A549 (cell line): ENCODE data around the gene FBXO38. TPM values are rescaled to one million over a fixed set of nuclear protein-coding genes. Genes with fewer than 3 reads are reported as not detected.

Source experiments
- ATAC-seq, 2 experiments: fragments of 200-7000 bp in 1 of 2; fragments of >200 bp in 1 of 2; cut with Nextera tagmentation in 1 of 2; cut with Tn5 transposase in 1 of 2; 3 replicates each; pipeline versions ENCODE4 v1.8.0 to v1.9.1; 2018 to 2020; ENCODE audit warnings: mild to moderate bottlenecking in 1 of 2, moderate library complexity in 1 of 2
- CTCF ChIA-PET: fragments of 300-600 bp; sonication (Branson Sonifier 250); formaldehyde crosslinking; extraction: SDS; loops from one replicate; lab custom pipeline; 2021; ENCODE audit warnings: antibody characterized with exemption, inconsistent platforms; lab: Yijun Ruan, JAX
- POLR2A ChIA-PET: fragments of 350-600 bp; formaldehyde crosslinking; extraction: SDS; loops from one replicate; lab custom pipeline; 2021; ENCODE audit warnings: antibody characterized with exemption, inconsistent platforms; lab: Yijun Ruan, JAX
- DNase-seq, 2 experiments: peaks; one replicate each; pipeline versions ENCODE4 v3.0.0 to v3.0.0-alpha.2; 2011 to 2016; ENCODE audit warnings: low read depth in 1 of 2, low spot score in 1 of 2
- FAIRE-seq: peaks from 2 replicates; lab custom pipeline; 2011; peaks lifted over from hg19 to GRCh38; lab: Jason Lieb, UNC
- H3K27ac ChIP-seq, 2 experiments: fragments of >200 bp; sonication (Bioruptor Twin); formaldehyde crosslinking; 3 replicates each; pipeline ENCODE4 v1.5.1; 2016 to 2017
- H3K4me1 ChIP-seq: fragments of >200 bp; sonication (Bioruptor Twin); formaldehyde crosslinking; 3 replicates; pipeline ENCODE4 v1.6.1; 2016
- H3K4me2 ChIP-seq: fragments of >200 bp; sonication (Bioruptor Twin); formaldehyde crosslinking; 3 replicates; pipeline ENCODE4 v1.6.1; 2016
- H3K4me3 ChIP-seq: fragments of >200 bp; sonication (Bioruptor Twin); formaldehyde crosslinking; 3 replicates; pipeline ENCODE4 v1.5.1; 2016
- H3K9me3 ChIP-seq: fragments of >200 bp; sonication (Bioruptor Twin); formaldehyde crosslinking; 3 replicates; pipeline ENCODE4 v1.6.1; 2016
- CBX2 ChIP-seq: fragments of 200-600 bp; sonication (generic); IDR thresholded peaks from 2 replicates; pipeline ENCODE4 v1.6.1; 2016; ENCODE audit warnings: low read depth, mild to moderate bottlenecking, borderline replicate concordance
- CBX8 ChIP-seq: fragments of 200-600 bp; sonication (generic); IDR thresholded peaks from 2 replicates; pipeline ENCODE4 v1.6.1; 2016
- CHD2 ChIP-seq: fragments of 150-350 bp; IDR thresholded peaks from 2 replicates; pipeline ENCODE4 v1.6.1; 2014; ENCODE audit warnings: low read length; ENCODE audit not compliant: partially characterized antibody
- EHMT2 ChIP-seq: fragments of 200-600 bp; sonication (generic); IDR thresholded peaks from 2 replicates; pipeline ENCODE4 v1.6.1; 2016; ENCODE audit warnings: antibody characterized with exemption, low read depth, mild to moderate bottlenecking, moderate library complexity
- EP300 ChIP-seq, 2 experiments: fragments of >200 bp; sonication (Bioruptor Twin); formaldehyde crosslinking; IDR thresholded peaks; 2 replicates in 1 of 2; 3 replicates in 1 of 2; pipeline ENCODE4 v1.6.1; 2016 to 2017
- FOSB ChIP-seq: fragments of 250-450 bp; sonication (Bioruptor Pico); IDR thresholded peaks from 2 replicates; pipeline ENCODE4 v1.5.0; 2020; ENCODE audit warnings: mild to moderate bottlenecking, moderate library complexity
- FOSL2 ChIP-seq, 2 experiments: fragments of 450-650 bp in 1 of 2; fragments of >200 bp in 1 of 2; sonication (Bioruptor Twin) in 1 of 2; formaldehyde crosslinking; IDR thresholded peaks; 2 replicates each; pipeline versions ENCODE4 v1.5.0 to v1.6.1; 2016 to 2020; ENCODE audit warnings: mild to moderate bottlenecking in 1 of 2, moderate library complexity in 1 of 2
- GATA3 ChIP-seq: IDR thresholded peaks from 2 replicates; pipeline ENCODE4 v1.6.1; 2012; ENCODE audit warnings: borderline replicate concordance
- HEYL ChIP-seq: fragments of 250-450 bp; sonication (Bioruptor Pico); IDR thresholded peaks from 2 replicates; pipeline ENCODE4 v1.8.0; 2021; ENCODE audit warnings: mild to moderate bottlenecking, moderate library complexity
- HOXB13 ChIP-seq: fragments of 250-450 bp; sonication (Bioruptor Pico); IDR thresholded peaks from 2 replicates; pipeline ENCODE4 v1.5.0; 2020; ENCODE audit warnings: low read depth, mild to moderate bottlenecking, moderate library complexity
- HOXB5 ChIP-seq: fragments of 250-450 bp; sonication (Bioruptor Pico); IDR thresholded peaks from 2 replicates; pipeline ENCODE4 v1.5.0; 2020; ENCODE audit warnings: mild to moderate bottlenecking, moderate library complexity
- JUNB ChIP-seq: fragments of >200 bp; sonication (Bioruptor Twin); formaldehyde crosslinking; IDR thresholded peaks from 2 replicates; pipeline ENCODE4 v1.6.1; 2016
- KDM5A ChIP-seq: fragments of 200-600 bp; sonication (generic); IDR thresholded peaks from 2 replicates; pipeline ENCODE4 v1.6.1; 2016; ENCODE audit warnings: antibody characterized with exemption, mild to moderate bottlenecking
- MYC ChIP-seq: IDR thresholded peaks from 2 replicates; pipeline ENCODE4 v1.6.1; 2012; ENCODE audit warnings: mild to moderate bottlenecking, inconsistent platforms, low read length, improper control_type of control experiment, borderline replicate concordance
- NFE2L2 ChIP-seq: fragments of 150-350 bp; conservative IDR thresholded peaks from 2 replicates; pipeline ENCODE4 v1.6.1; 2014; ENCODE audit warnings: low read length
- NPAS2 ChIP-seq: fragments of 250-450 bp; sonication (Bioruptor Pico); IDR thresholded peaks from 2 replicates; pipeline ENCODE4 v1.8.0; 2022; ENCODE audit warnings: mild to moderate bottlenecking, moderate library complexity, borderline replicate concordance
- POLR2A ChIP-seq: IDR thresholded peaks from 2 replicates; pipeline ENCODE4 v1.6.1; 2012; ENCODE audit warnings: mild to moderate bottlenecking, low read length
- POLR2AphosphoS2 ChIP-seq: conservative IDR thresholded peaks from 2 replicates; pipeline ENCODE4 v1.6.1; 2012; ENCODE audit warnings: low read length, improper control_type of control experiment, inconsistent platforms
- RARB ChIP-seq: fragments of 250-450 bp; sonication (Bioruptor Pico); IDR thresholded peaks from 2 replicates; pipeline ENCODE4 v1.8.0; 2021; ENCODE audit warnings: mild to moderate bottlenecking, moderate library complexity
- RCOR1 ChIP-seq: fragments of 150-350 bp; IDR thresholded peaks from 2 replicates; pipeline ENCODE4 v1.6.1; 2014; ENCODE audit warnings: antibody characterized with exemption, low read length, low read depth
- RFX5 ChIP-seq: fragments of 450-650 bp; IDR thresholded peaks from 2 replicates; pipeline ENCODE4 v1.7.1; 2014; ENCODE audit warnings: antibody characterized with exemption, mild to moderate bottlenecking, moderate library complexity
- SREBF2 ChIP-seq: fragments of 450-650 bp; IDR thresholded peaks from 2 replicates; pipeline ENCODE4 v1.6.1; 2014; ENCODE audit warnings: mild to moderate bottlenecking, moderate library complexity
- ZNF302 ChIP-seq: fragments of 250-450 bp; sonication (Bioruptor Pico); IDR thresholded peaks from 2 replicates; pipeline ENCODE4 v1.9.0; 2021; ENCODE audit warnings: inconsistent platforms, mild to moderate bottlenecking, moderate library complexity
- WGBS: methylation state at CpG from one replicate; pipeline ENCODE4 v1.1.6; 2017; ENCODE audit errors: missing lambda C conversion rate; 5-methylcytosine and 5-hydroxymethylcytosine counted together
- polyA plus RNA-seq, 4 experiments: library from polyadenylated mRNA; depleted of rRNA in 3 of 4; stranded (reverse); fragments of >200 nt; fragmentation: RNase III in 1 of 4; extraction: RNeasy Plus Mini Kit Qiagen cat#74134 plus additional on column Dnase treatment in 1 of 4; gene quantifications; 2 replicates in 3 of 4; 3 replicates in 1 of 4; pipeline ENCODE4 v1.2.3, GENCODE V29; 2011 to 2017
- TF ChIP-seq, protein P1 (sequence below): fragments of >200 bp; sonication (Bioruptor Twin); formaldehyde crosslinking; IDR thresholded peaks from 3 replicates; pipeline ENCODE4 v1.6.1; 2016
- TF ChIP-seq, protein P2 (sequence below): IDR thresholded peaks from 2 replicates; pipeline ENCODE4 v1.6.1; 2012
- TF ChIP-seq, protein P3 (sequence below): fragments of 450-650 bp; IDR thresholded peaks from 2 replicates; pipeline ENCODE4 v1.6.1; 2014; ENCODE audit warnings: antibody characterized with exemption
- TF ChIP-seq, protein P4 (sequence below): fragments of >200 bp; sonication (Bioruptor Twin); formaldehyde crosslinking; IDR thresholded peaks from 2 replicates; pipeline ENCODE4 v1.6.1; 2016

Gene FBXO38
- polyA plus RNA-seq, 2 of the 4 experiments (the other 2 are of a cell fraction): 15.8 to 33.2 TPM

DNA sequence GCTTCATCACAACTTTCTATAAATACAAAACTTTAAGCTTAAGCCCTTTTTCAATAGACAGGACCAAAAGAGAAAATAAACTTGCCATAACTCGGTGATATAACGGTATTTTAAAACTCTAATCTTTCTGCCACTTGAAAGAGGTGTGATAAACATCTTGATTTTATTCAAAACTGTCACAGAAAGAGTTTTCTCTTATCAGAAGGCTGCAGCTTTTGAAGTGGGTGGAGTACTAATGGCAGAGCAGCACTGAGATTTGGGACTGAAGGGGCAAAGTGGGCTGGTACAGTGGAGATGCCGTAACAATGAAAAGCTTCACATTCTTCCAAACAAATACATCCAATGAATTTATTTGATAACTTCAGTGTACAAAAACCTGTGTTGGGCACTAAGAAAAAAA lies 92.5 kb downstream of the FBXO38 start:
- H3K27ac ChIP-seq: no peak overlapping the region
- FAIRE-seq (no peak), DNase-seq (no peak), ATAC-seq (no peak)
- ChIA-PET CTCF (interaction anchor here (1.9 kb wide), 1 partner anchor 255 kb away, joined by 6 read pairs; no protein-coding TSS in a partner anchor), POLR2A (no interaction called here)
- H3K4me2 ChIP-seq: no peak overlapping the region
- no peaks in the 10 kb centered on the region for H3K4me1 ChIP-seq
- 10% methylated on average over 3 of the region's 3 CpGs for WGBS
- no peak overlapping the region for H3K4me3 ChIP-seq
- no peak for TF ChIP-seq RFX5
- TF ChIP-seq HOXB5 (CRISPR knock-in tag): no peak
- TF ChIP-seq NPAS2: no peak
- TF ChIP-seq, protein P1, sequence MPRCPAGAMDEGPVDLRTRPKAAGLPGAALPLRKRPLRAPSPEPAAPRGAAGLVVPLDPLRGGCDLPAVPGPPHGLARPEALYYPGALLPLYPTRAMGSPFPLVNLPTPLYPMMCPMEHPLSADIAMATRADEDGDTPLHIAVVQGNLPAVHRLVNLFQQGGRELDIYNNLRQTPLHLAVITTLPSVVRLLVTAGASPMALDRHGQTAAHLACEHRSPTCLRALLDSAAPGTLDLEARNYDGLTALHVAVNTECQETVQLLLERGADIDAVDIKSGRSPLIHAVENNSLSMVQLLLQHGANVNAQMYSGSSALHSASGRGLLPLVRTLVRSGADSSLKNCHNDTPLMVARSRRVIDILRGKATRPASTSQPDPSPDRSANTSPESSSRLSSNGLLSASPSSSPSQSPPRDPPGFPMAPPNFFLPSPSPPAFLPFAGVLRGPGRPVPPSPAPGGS: no peak
- TF ChIP-seq, protein P2, sequence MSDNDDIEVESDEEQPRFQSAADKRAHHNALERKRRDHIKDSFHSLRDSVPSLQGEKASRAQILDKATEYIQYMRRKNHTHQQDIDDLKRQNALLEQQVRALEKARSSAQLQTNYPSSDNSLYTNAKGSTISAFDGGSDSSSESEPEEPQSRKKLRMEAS: no peak
- TF ChIP-seq POLR2A: no peak
- no peak for TF ChIP-seq GATA3
- no peak for TF ChIP-seq FOSB (CRISPR knock-in tag)
- TF ChIP-seq FOSL2 (IDR thresholded peaks at IDR 0.05): no peak
- no peak for TF ChIP-seq FOSL2 (CRISPR knock-in tag; IDR thresholded peaks at IDR 0.05)
- no peak for TF ChIP-seq POLR2AphosphoS2
- no peak for TF ChIP-seq CHD2
- TF ChIP-seq CBX2: no peak
- TF ChIP-seq KDM5A: no peak
- TF ChIP-seq HEYL: no peak
- H3K9me3 ChIP-seq: no peaks in the 10 kb centered on the region

DNA sequence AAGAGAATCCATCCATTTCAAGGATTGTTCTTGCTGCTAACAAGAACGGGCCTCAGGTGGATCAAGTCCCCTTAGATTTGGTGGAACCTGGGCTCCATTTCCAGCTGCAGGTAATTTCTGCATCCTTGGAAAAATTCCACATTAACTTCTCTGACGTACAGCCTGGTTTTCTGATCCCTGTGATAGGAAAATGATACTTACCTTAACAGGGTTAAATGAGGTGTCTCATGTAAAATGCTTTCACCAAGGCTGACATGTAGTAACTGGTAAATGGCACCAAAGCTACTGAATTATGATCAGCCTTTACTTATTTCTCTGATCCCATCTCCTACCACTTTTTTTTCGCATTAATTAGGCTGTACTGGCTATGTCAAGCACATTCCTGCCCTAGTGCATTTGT lies 93.7 kb downstream of the FBXO38 start:
- POLR2A ChIA-PET: no interaction called here
- H3K27ac ChIP-seq: no peak overlapping the region
- WGBS: 3% methylated on average over 3 of the region's 3 CpGs
- H3K4me1 ChIP-seq: 0 out of 3 replicates have a peak, but pooled peaks cover 2% of the 10 kb centered on the region
- TF ChIP-seq CBX2: no peak
- TF ChIP-seq, protein P3, sequence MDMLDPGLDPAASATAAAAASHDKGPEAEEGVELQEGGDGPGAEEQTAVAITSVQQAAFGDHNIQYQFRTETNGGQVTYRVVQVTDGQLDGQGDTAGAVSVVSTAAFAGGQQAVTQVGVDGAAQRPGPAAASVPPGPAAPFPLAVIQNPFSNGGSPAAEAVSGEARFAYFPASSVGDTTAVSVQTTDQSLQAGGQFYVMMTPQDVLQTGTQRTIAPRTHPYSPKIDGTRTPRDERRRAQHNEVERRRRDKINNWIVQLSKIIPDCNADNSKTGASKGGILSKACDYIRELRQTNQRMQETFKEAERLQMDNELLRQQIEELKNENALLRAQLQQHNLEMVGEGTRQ: no peak
- TF ChIP-seq, protein P4, sequence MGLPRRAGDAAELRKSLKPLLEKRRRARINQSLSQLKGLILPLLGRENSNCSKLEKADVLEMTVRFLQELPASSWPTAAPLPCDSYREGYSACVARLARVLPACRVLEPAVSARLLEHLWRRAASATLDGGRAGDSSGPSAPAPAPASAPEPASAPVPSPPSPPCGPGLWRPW: no peak
- TF ChIP-seq EP300 (IDR thresholded peaks at IDR 0.05): no peak
- TF ChIP-seq EHMT2: no peak
- TF ChIP-seq SREBF2: no peak
- TF ChIP-seq HOXB13 (CRISPR knock-in tag): no peak
- TF ChIP-seq MYC: no peak
- TF ChIP-seq CBX8: no peak
- TF ChIP-seq NFE2L2: no peak
- TF ChIP-seq HEYL: no peak
- no peak for TF ChIP-seq JUNB
- TF ChIP-seq RARB (CRISPR knock-in tag): no peak
- TF ChIP-seq RCOR1: no peak
- TF ChIP-seq KDM5A: no peak
- TF ChIP-seq ZNF302 (CRISPR knock-in tag): no peak
- TF ChIP-seq GATA3: no peak
- TF ChIP-seq CHD2: no peak
- no peak for DNase-seq
- no peak for FAIRE-seq
- H3K9me3 ChIP-seq: no peaks in the 10 kb centered on the region
- CTCF ChIA-PET: no interaction called here
- no peak overlapping the region for H3K4me3 ChIP-seq
- H3K4me2 ChIP-seq: no peak overlapping the region
- ATAC-seq: no peak
